ENCODE data around the gene KRTAP6-3.
A peak's percentile ranks its signal among the peaks of the same experiment; 100 is the strongest.

KRTAP6-3 gene

DNA sequence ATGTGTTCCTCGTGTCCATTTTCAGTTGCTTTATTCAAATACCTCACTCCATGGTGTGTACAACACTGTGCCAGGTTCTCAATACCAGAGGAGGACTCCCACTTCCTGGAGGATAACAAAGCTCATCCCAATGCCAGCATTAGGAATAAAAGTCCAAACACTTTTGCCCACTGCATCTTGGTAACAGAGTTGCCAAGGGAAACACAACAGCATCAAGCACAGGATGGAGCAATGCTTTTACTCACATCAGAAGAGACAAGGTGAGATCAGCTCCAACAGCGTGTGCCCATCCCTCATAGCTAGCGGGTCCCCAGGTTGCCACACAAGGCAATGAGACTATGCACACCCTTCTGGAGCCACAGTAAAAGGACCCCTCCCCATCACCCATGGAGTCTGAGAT lies 31.1 kb downstream of the KRTAP6-3 start:
- DNase-seq: peak in 1 of 10 donors; percentile 24
- intact Hi-C loops (cut with DNase I): no loop called here

DNA sequence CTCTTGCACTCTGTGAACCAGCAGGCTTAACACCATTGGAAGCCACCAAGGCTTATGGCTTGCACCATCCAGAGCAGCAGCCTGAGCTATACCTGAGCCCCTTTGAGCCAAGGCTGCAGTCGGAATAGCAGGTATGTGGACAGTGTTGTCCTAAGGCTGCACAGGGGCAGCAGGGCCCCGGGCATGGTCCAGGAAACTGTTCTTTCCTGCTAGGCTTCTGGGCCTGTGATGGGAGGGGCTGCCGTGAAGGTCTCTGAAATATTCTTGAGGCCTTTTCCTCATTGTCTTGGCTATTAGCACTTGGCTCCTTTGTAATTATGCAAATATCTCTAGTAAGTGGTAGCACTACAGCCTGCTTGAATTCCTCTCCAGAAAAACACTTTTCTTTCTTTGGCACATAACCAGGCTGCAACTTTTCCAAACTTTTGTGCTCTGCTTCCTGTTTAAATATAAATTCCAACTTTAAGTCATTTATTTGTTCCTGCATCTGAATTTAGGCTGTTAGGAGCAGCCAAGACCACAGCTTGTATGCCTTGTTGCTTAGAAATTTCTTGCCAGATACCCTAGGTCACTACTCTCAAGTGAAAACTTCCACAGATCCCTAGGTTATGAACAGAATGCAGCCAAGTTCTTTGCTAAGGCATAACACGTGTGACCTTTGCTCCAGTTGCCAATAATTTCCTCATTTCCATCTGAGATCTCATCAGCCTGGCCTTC lies 33.4 kb downstream of the KRTAP6-3 start:
- DNase-seq: peak in 1 of 10 donors; percentile 66
- intact Hi-C loops (cut with DNase I): no loop called here

GRCh38 chr21:30628109-30628508 lies 35.9 kb downstream of the KRTAP6-3 start:
- intact Hi-C loops (cut with DNase I): no loop called here
- no peak for DNase-seq

DNA sequence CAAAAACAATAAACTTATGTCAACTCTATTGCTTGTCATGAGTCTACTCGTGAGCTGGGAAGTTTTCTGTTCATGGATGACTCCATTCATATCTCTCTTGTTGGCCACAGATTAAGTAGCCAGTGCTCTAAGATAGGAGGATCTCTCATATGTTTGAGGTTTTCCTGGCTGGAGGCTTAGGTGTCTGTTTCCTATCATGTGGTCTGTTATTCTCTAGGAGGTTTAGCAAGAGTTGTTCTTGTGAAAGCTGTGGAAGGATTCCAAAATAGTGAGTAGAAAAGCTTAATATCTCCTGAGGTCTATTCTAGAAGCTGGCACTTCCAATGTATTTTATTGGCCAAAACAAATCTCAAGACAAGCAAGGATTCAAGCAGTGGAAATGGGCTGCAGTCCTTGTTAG lies 37.0 kb downstream of the KRTAP6-3 start:
- no peak for DNase-seq
- intact Hi-C loops (cut with DNase I): no loop called here

GRCh38 chr21:30634906-30635305 lies 42.7 kb downstream of the KRTAP6-3 start, which contains the start of gene KRTAP20-2:
Gene KRTAP20-2, plus strand, starts transcription at chr21:30635206. Its CDS starts 58 bp downstream, at chr21:30635264.
- intact Hi-C loops (cut with DNase I): no loop called here
- no peak for DNase-seq

DNA sequence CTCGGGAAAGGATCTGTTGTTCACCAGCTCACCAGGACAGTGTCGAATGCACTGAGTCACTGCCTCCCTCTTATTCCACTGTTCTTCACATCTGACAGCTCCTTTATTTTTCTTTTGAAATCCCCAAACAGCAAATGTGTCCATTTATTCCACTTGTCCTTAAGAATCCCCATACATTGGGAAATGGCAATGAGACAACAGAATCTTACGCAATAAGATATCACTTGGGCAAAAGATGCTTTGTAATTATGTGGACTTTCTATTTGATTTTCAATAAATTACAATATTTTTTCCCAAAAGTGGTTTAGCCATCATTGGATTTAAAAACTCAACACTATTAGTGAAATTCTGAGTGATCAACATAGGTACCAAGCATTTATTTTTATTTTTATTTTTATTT lies 46.4 kb downstream of the KRTAP6-3 start:
- DNase-seq: no peak
- intact Hi-C loops (cut with DNase I): no loop called here

- no peak for DNase-seq
- intact Hi-C loops (cut with DNase I): no loop called here
Measured at GRCh38 chr21:30642564-30642963, 50.3 kb downstream of the KRTAP6-3 start, which contains the start of gene KRTAP20-3. Gene KRTAP20-3, plus strand, starts transcription at chr21:30642864.
